ENCODE data around the gene RPS21. TPM values are rescaled to one million over a fixed set of nuclear protein-coding genes. Genes with fewer than 3 reads are reported as not detected.
A peak's percentile ranks its signal among the peaks of the same experiment; 100 is the strongest.

Gene RPS21
- total and polyA plus RNA-seq, 2 of the 13 experiments (the other 11 are each of a cell fraction or from before 2014, with no cell fraction given) = 2,647 to 11,063 TPM

DNA sequence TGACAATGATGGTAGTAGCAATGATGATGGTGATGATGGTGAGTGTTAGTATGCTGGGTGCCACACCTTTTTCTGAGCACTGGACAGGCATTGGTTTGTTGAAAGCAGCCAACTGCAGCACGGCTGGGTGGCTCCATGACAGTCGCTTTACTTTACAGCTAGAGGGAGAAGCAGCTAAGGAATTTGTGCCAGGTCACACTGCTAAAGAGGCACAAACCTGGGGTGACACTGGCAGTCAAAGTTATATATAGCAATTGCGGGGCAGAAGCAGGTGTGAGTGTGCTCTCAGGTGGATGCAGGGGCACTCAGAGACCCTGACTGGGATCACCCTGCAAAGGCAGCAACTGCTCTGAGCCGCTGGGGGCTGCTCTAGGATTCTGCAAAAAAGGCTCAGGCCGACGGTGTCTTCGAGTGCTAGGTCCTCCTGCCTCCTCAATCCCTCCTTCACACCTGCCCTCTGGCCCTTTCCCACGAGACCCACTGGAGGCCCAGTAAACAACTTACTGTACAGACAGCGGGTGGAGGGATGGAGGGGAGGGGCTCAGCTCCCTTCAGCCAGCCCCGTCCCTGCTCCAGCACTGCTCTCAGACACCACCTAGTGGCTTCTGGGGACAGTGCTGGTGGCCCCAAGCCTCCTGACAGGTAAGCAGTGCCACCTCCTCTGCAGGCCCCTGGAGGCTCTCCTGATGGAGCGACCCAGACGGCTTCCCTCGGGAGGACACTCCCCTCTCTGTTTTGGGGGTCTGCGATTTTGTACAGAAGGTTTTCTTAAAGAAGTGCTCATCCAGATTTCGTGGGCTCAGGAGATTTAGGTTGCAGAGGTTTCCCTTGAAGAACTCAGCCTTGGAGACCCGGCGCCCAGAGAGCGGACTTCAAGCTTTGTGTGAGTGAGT lies 4.4 kb upstream of the RPS21 start (continued):
- TF ChIP-seq HDAC1 (CRISPR knock-in tag; IDR thresholded peaks at IDR 0.05) = peak; percentile 75
- peak; percentile 6; the same call in 1 of the 2 replicates for TF ChIP-seq CEBPG (CRISPR knock-in tag; IDR thresholded peaks at IDR 0.05)
- TF ChIP-seq ZNF20 (CRISPR knock-in tag; IDR thresholded peaks at IDR 0.05) = no peak
- peak; percentile 68 for TF ChIP-seq CBFB (CRISPR knock-in tag; IDR thresholded peaks at IDR 0.05)
- TF ChIP-seq MBD4 (IDR thresholded peaks at IDR 0.05; ENCODE audit: borderline replicate concordance, low read length) = no peak
- TF ChIP-seq CAMTA2 (CRISPR knock-in tag; IDR thresholded peaks at IDR 0.05; ENCODE audit: borderline replicate concordance) = peak; percentile 47; the same call in 1 of the 2 replicates
- TF ChIP-seq ZNF256 (CRISPR knock-in tag; conservative IDR thresholded peaks at IDR 0.05) = peak; percentile 93
- TF ChIP-seq, protein P1, sequence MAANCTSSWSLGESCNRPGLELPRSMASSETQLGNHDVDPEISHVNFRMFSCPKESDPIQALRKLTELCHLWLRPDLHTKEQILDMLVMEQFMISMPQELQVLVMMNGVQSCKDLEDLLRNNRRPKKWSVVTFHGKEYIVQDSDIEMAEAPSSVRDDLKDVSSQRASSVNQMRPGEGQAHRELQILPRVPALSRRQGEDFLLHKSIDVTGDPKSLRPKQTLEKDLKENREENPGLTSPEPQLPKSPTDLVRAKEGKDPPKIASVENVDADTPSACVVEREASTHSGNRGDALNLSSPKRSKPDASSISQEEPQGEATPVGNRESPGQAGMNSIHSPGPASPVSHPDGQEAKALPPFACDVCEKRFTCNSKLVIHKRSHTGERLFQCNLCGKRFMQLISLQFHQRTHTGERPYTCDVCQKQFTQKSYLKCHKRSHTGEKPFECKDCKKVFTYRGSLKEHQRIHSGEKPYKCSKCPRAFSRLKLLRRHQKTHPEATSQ (CRISPR knock-in tag; IDR thresholded peaks at IDR 0.05; ENCODE audit: borderline replicate concordance) = peak; percentile 36; the same call in 1 of the 2 replicates
- peak; percentile 84 for TF ChIP-seq FOXO1 (CRISPR knock-in tag; IDR thresholded peaks at IDR 0.05)
- TF ChIP-seq SALL2 (CRISPR knock-in tag; IDR thresholded peaks at IDR 0.05) = peak; percentile 97
- TF ChIP-seq SPEN (CRISPR knock-in tag; IDR thresholded peaks at IDR 0.05; ENCODE audit: low read depth) = peak; percentile 57; the same call in 1 of the 2 replicates
- peak; percentile 44; the same call in 1 of the 2 replicates for TF ChIP-seq ZIK1 (CRISPR knock-in tag; IDR thresholded peaks at IDR 0.05; ENCODE audit: borderline replicate concordance, low read depth)
- peak; percentile 66; the same call in 1 of the 2 replicates for TF ChIP-seq NFAT5 (CRISPR knock-in tag; IDR thresholded peaks at IDR 0.05)
- peak; percentile 31; the same call in 1 of the 2 replicates for TF ChIP-seq NR2F2 (IDR thresholded peaks at IDR 0.05; ENCODE audit: borderline replicate concordance, low read depth)
- TF ChIP-seq, protein P2, sequence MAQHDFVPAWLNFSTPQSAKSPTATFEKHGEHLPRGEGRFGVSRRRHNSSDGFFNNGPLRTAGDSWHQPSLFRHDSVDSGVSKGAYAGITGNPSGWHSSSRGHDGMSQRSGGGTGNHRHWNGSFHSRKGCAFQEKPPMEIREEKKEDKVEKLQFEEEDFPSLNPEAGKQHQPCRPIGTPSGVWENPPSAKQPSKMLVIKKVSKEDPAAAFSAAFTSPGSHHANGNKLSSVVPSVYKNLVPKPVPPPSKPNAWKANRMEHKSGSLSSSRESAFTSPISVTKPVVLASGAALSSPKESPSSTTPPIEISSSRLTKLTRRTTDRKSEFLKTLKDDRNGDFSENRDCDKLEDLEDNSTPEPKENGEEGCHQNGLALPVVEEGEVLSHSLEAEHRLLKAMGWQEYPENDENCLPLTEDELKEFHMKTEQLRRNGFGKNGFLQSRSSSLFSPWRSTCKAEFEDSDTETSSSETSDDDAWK (CRISPR knock-in tag; IDR thresholded peaks at IDR 0.05) = no peak
- peak; percentile 72; the same call in 1 of the 2 replicates for TF ChIP-seq ZBTB26 (CRISPR knock-in tag; IDR thresholded peaks at IDR 0.05; ENCODE audit: borderline replicate concordance)
- peak; percentile 8; the same call in 1 of the 2 replicates for TF ChIP-seq ZNF589 (CRISPR knock-in tag; conservative IDR thresholded peaks at IDR 0.05)
- TF ChIP-seq ZNF605 (CRISPR knock-in tag; IDR thresholded peaks at IDR 0.05) = peak; percentile 86; the same call in 1 of the 2 replicates

Data from HepG2 (cell line).